HepG2 (cell line): ENCODE data around the gene USP17L12. TPM values are rescaled to one million over a fixed set of nuclear protein-coding genes. Genes with fewer than 3 reads are reported as not detected.
"Not testable (repeated sequence)": the region's sequence is repeated elsewhere in the genome, so short reads cannot be mapped to it uniquely, and the experiment has no call there.

ENCODE experiments used
- ATAC-seq: fragments of 200-7000 bp; cut with Tn5 transposase; 3 replicates; pipeline ENCODE4 v1.9.1; 2020; ENCODE audit warnings: mild to moderate bottlenecking, moderate library complexity
- BruUV-seq: library from RNA; stranded (reverse); fragments of 400-500 nt; replicated peaks from 2 replicates; lab custom pipeline; 2021; lab: Mats Ljungman, UMichigan
- CTCF ChIA-PET: fragments of 300-600 bp; formaldehyde crosslinking; extraction: SDS; loops from one replicate; lab custom pipeline; 2021; ENCODE audit warnings: low total read pairs, inconsistent platforms, low intra/inter-chr PET ratio; lab: Yijun Ruan, JAX
- POLR2A ChIA-PET: fragments of 350-600 bp; sonication (Branson Sonifier 250); formaldehyde crosslinking; loops from one replicate; lab custom pipeline; 2020; ENCODE audit warnings: antibody characterized with exemption, inconsistent platforms; lab: Yijun Ruan, JAX
- DNase-seq: peaks from one replicate; pipeline ENCODE4 v3.0.0-alpha.2; 2015; ENCODE audit warnings: low spot score
- FAIRE-seq: peaks from 3 replicates; lab custom pipeline; 2011; peaks lifted over from hg19 to GRCh38; lab: Jason Lieb, UNC
- H2AFZ ChIP-seq: one replicate; pipeline ENCODE4 v1.6.1; 2011; ENCODE audit warnings: low read length, inconsistent platforms
- H3K27ac ChIP-seq: fragments of 300-600 bp; 3 replicates; pipeline ENCODE4 v1.8.0; 2011; ENCODE audit warnings: mixed run types, mild to moderate bottlenecking, mixed read lengths, low read length, inconsistent platforms; ENCODE audit not compliant: insufficient read depth; ENCODE audit errors: extremely low read length
- H3K27me3 ChIP-seq, 2 experiments: fragments of 200-600 bp in 1 of 2; 2 replicates in 1 of 2; 3 replicates in 1 of 2; pipeline versions ENCODE4 v1.6.0 to v1.8.0; 2011; ENCODE audit warnings: low read length in 2 of 2, mild to moderate bottlenecking in 2 of 2, moderate library complexity in 2 of 2, inconsistent platforms in 1 of 2; ENCODE audit not compliant: insufficient read depth in 2 of 2, control insufficient read depth in 1 of 2
- H3K36me3 ChIP-seq, 2 experiments: fragments of 200-600 bp in 1 of 2; replicated peaks in 1 of 2; 2 replicates in 1 of 2; 3 replicates in 1 of 2; pipeline versions ENCODE4 v1.5.1 to v1.8.0; 2011; ENCODE audit warnings: low read length in 2 of 2, inconsistent platforms in 1 of 2; ENCODE audit not compliant: insufficient read depth in 2 of 2, control insufficient read depth in 1 of 2
- H3K4me1 ChIP-seq: 2 replicates; pipeline ENCODE4 v1.5.1; 2012; ENCODE audit warnings: low read length, inconsistent platforms; ENCODE audit not compliant: insufficient read depth
- H3K4me2 ChIP-seq: 2 replicates; pipeline ENCODE4 v1.6.0; 2011; ENCODE audit warnings: low read depth, low read length, inconsistent platforms
- H3K4me3 ChIP-seq, 3 experiments: fragments of 200-600 bp in 1 of 3; sonication (generic), shearing (Covaris generic) in 1 of 3; replicated peaks in 1 of 3; 2 replicates each; pipeline ENCODE4 v1.5.1; 2011 to 2016; ENCODE audit warnings: low read length in 3 of 3, inconsistent platforms in 2 of 3, low read depth in 2 of 3, mild to moderate bottlenecking in 2 of 3, control low read depth in 1 of 3, mixed read lengths in 1 of 3; ENCODE audit not compliant: insufficient read depth in 1 of 3
- H3K79me2 ChIP-seq: one replicate; pipeline ENCODE4 v1.6.1; 2011; ENCODE audit warnings: low read length, inconsistent platforms; ENCODE audit not compliant: insufficient read depth
- H3K9ac ChIP-seq: 2 replicates; pipeline ENCODE4 v1.6.0; 2011; ENCODE audit warnings: mild to moderate bottlenecking, low read depth, low read length, inconsistent platforms; ENCODE audit not compliant: insufficient read depth
- H3K9me3 ChIP-seq: 2 replicates; pipeline ENCODE4 v1.5.1; 2012; ENCODE audit warnings: mild to moderate bottlenecking, low read length
- H4K20me1 ChIP-seq: 2 replicates; pipeline ENCODE4 v1.6.0; 2011; ENCODE audit warnings: inconsistent platforms, mild to moderate bottlenecking, low read length, moderate library complexity; ENCODE audit not compliant: insufficient read depth
- WGBS: methylation state at CpG from one replicate; pipeline ENCODE4 v1.1.6; 2017; ENCODE audit warnings: low lambda C conversion rate; 5-methylcytosine and 5-hydroxymethylcytosine counted together
- in situ Hi-C: cut with HindIII; loops from 2 replicates; pipeline ENCODE4 v1.10.0; 2017; ENCODE audit warnings: low pct_unique_long_range_greater_than_20kb; ENCODE audit not compliant: extremely low pct_ligation_motif_present
- intact Hi-C: fragments of 100-400 bp; cut with micrococcal nuclease; formaldehyde crosslinking; loops from one replicate; pipeline ENCODE4 v1.10.0; 2022; ENCODE audit not compliant: unreplicated experiment
- polyA plus RNA-seq, 8 experiments: library from polyadenylated mRNA; depleted of rRNA in 3 of 8; stranded (reverse) in 7 of 8; unstranded in 1 of 8; fragments of >200 nt; fragmentation: Illumina TruSeq in 4 of 8; extraction: Trizol in 4 of 8; gene quantifications; 2 replicates each; pipeline versions ENCODE4 v1.2.1 to v1.2.3, GENCODE V29; 2011 to 2016; ENCODE audit warnings: low read depth in 4 of 8, missing spikeins in 1 of 8, mixed read lengths in 1 of 8; ENCODE audit not compliant: insufficient read depth in 1 of 8
- total RNA-seq, 5 experiments: library from RNA; depleted of rRNA; stranded (reverse); fragments of >200 nt; fragmentation: Illumina TruSeq; extraction: Trizol; gene quantifications; 2 replicates each; pipeline ENCODE4 v1.2.3, GENCODE V29; 2016; ENCODE audit warnings: low read depth in 1 of 5

Gene USP17L12
- total and polyA plus RNA-seq, 2 of the 13 experiments (the other 11 are each of a cell fraction or from before 2014, with no cell fraction given), result not detected

- H3K4me3 ChIP-seq, H3K79me2 ChIP-seq, H3K4me2 ChIP-seq, POLR2A ChIA-PET, ATAC-seq, FAIRE-seq, CTCF ChIA-PET, intact Hi-C loops, in situ Hi-C loops, H3K9me3 ChIP-seq, H3K36me3 ChIP-seq, DNase-seq, H3K9ac ChIP-seq, H3K27me3 ChIP-seq, H3K27ac ChIP-seq, BruUV-seq, H2AFZ ChIP-seq, H3K4me1 ChIP-seq, H4K20me1 ChIP-seq: not testable (repeated sequence)
- 46% methylated on average over 12 of the region's 12 CpGs for WGBS
Observed at GRCh38 chr4:9238461-9238860, 18.5 kb downstream of the USP17L12 start.

- H3K9me3 ChIP-seq, H3K36me3 ChIP-seq, H3K27ac ChIP-seq, in situ Hi-C loops, H3K79me2 ChIP-seq, H3K27me3 ChIP-seq, POLR2A ChIA-PET, ATAC-seq, H2AFZ ChIP-seq, H3K4me2 ChIP-seq, H3K4me3 ChIP-seq, H4K20me1 ChIP-seq, DNase-seq, BruUV-seq, FAIRE-seq, H3K4me1 ChIP-seq, CTCF ChIA-PET, intact Hi-C loops, H3K9ac ChIP-seq: not testable (repeated sequence)
- WGBS, result 43% methylated on average over 11 of the region's 14 CpGs
Observed at GRCh38 chr4:9243579-9243978, 23.6 kb downstream of the USP17L12 start, which contains the start of gene USP17L17. TSS of gene USP17L17 (plus strand) at chr4:9243879. CDS start at chr4:9243879, 0 bp downstream.

- H3K79me2 ChIP-seq, H3K4me1 ChIP-seq, H4K20me1 ChIP-seq, BruUV-seq, FAIRE-seq, H3K27me3 ChIP-seq, in situ Hi-C loops, DNase-seq, H3K27ac ChIP-seq, H3K9me3 ChIP-seq, intact Hi-C loops, H3K4me2 ChIP-seq, H3K36me3 ChIP-seq, H2AFZ ChIP-seq, CTCF ChIA-PET, H3K9ac ChIP-seq, POLR2A ChIA-PET, ATAC-seq, H3K4me3 ChIP-seq: not testable (repeated sequence)
- WGBS, result 49% methylated on average over 22 of the region's 26 CpGs
Observed at GRCh38 chr4:9247953-9248680, 28.2 kb downstream of the USP17L12 start, which contains the start of gene USP17L18. TSS of gene USP17L18 (plus strand) at chr4:9248630. CDS start at chr4:9248630, 0 bp downstream.

- H3K79me2 ChIP-seq, intact Hi-C loops, H3K4me3 ChIP-seq, BruUV-seq, H3K4me2 ChIP-seq, CTCF ChIA-PET, in situ Hi-C loops, POLR2A ChIA-PET, H3K36me3 ChIP-seq, H3K27ac ChIP-seq, H2AFZ ChIP-seq, H3K9me3 ChIP-seq, H3K27me3 ChIP-seq, H4K20me1 ChIP-seq, H3K4me1 ChIP-seq, H3K9ac ChIP-seq, ATAC-seq, DNase-seq, FAIRE-seq: not testable (repeated sequence)
- no CpG with 5 or more reads among the region's 13 CpGs for WGBS
Observed at GRCh38 chr4:9253078-9253477, 33.1 kb downstream of the USP17L12 start, which contains the start of gene USP17L19. TSS of gene USP17L19 (plus strand) at chr4:9253378. CDS start at chr4:9253378, 0 bp downstream.
